HEK293T (cell line): ENCODE data around the gene SCN2B.

Experiments
- ARNT ChIP-seq: fragments of 450-650 bp; IDR thresholded peaks from 2 replicates; pipeline ENCODE4 v1.6.1; 2017; ENCODE audit warnings: mild to moderate bottlenecking
- BHLHE40 ChIP-seq: fragments of 450-650 bp; IDR thresholded peaks from 2 replicates; pipeline ENCODE4 v1.6.1; 2016; ENCODE audit warnings: mild to moderate bottlenecking, moderate library complexity, borderline replicate concordance
- ELF4 ChIP-seq: fragments of 450-650 bp; IDR thresholded peaks from 2 replicates; pipeline ENCODE4 v1.6.1; 2017; ENCODE audit warnings: antibody characterized with exemption
- FOXM1 ChIP-seq: fragments of 450-650 bp; IDR thresholded peaks from 2 replicates; pipeline ENCODE4 v1.6.1; 2017; ENCODE audit warnings: mild to moderate bottlenecking, borderline replicate concordance
- L3MBTL2 ChIP-seq: fragments of 450-650 bp; conservative IDR thresholded peaks from 2 replicates; pipeline ENCODE4 v1.6.1; 2016; ENCODE audit warnings: mild to moderate bottlenecking
- NFRKB ChIP-seq: fragments of 450-650 bp; IDR thresholded peaks from 2 replicates; pipeline ENCODE4 v1.6.1; 2016; ENCODE audit warnings: mild to moderate bottlenecking, moderate library complexity
- SUZ12 ChIP-seq: fragments of 450-650 bp; IDR thresholded peaks from 2 replicates; pipeline ENCODE4 v1.6.1; 2016; ENCODE audit warnings: mild to moderate bottlenecking

GRCh38 chr11:118114266-118114665 lies 62.2 kb downstream of the SCN2B start:
- TF ChIP-seq ELF4 (no peak), FOXM1 (no peak), ARNT (no peak), NFRKB (no peak), SUZ12 (no peak), BHLHE40 (no peak), L3MBTL2 (no peak)
